Measurements from ENCODE around the gene MYO1F.

MYO1F gene

GRCh38 chr19:8610041-8610935, 33.0 kb upstream of the MYO1F start, which contains the start of gene ADAMTS10:
ADAMTS10 (minus strand) TSS chr19:8610715; CDS start chr19:8605710, 5,005 bp downstream.
- Histone ChIP-seq H4K20me1 (ENCODE audit: insufficient read depth, low read length) (no peaks in the 10 kb centered on the region), H3K36me3 (ENCODE audit: insufficient read depth, low read length) (no peaks in the 10 kb centered on the region), H3K4me2 (ENCODE audit: insufficient read depth, low read length) (peak within 1 kb of the TSS; percentile 97), H3K4me3 (ENCODE audit: low read depth in 1 of 2, low read length in 2 of 2) (peak within 1 kb of the TSS; percentile 21 to 82; a peak in 3 of 4 replicates), H3K79me2 (ENCODE audit: insufficient read depth, low read length) (no peaks in the 10 kb centered on the region), H3K9ac (ENCODE audit: low read depth, low read length) (peak within 1 kb of the TSS; percentile 69), H2AFZ (ENCODE audit: low read depth, low read length) (peak within 1 kb of the TSS; percentile 94), H3K27ac (ENCODE audit: low read length) (peak within 1 kb of the TSS; percentile 68), H3K4me1 (ENCODE audit: insufficient read depth, low read length) (peaks cover 15% of the 10 kb centered on the region), H3K9me3 (ENCODE audit: insufficient read depth, low read length, severe bottlenecking) (no peaks in the 10 kb centered on the region), H3K27me3 (ENCODE audit: insufficient read depth, low read length, poor library complexity) (no peaks in the 10 kb centered on the region)
- DNase-seq (peak; percentile 70), ATAC-seq (ENCODE audit: insufficient read depth, low read depth) (peak; percentile 78)
- TF ChIP-seq, protein P1, sequence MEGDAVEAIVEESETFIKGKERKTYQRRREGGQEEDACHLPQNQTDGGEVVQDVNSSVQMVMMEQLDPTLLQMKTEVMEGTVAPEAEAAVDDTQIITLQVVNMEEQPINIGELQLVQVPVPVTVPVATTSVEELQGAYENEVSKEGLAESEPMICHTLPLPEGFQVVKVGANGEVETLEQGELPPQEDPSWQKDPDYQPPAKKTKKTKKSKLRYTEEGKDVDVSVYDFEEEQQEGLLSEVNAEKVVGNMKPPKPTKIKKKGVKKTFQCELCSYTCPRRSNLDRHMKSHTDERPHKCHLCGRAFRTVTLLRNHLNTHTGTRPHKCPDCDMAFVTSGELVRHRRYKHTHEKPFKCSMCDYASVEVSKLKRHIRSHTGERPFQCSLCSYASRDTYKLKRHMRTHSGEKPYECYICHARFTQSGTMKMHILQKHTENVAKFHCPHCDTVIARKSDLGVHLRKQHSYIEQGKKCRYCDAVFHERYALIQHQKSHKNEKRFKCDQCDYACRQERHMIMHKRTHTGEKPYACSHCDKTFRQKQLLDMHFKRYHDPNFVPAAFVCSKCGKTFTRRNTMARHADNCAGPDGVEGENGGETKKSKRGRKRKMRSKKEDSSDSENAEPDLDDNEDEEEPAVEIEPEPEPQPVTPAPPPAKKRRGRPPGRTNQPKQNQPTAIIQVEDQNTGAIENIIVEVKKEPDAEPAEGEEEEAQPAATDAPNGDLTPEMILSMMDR (IDR thresholded peaks at IDR 0.05; ENCODE audit: borderline replicate concordance, extremely low read depth, low read length, poor library complexity, severe bottlenecking), result peak; percentile 5
- TF ChIP-seq EZH2 (IDR thresholded peaks at IDR 0.05; ENCODE audit: borderline replicate concordance, low read depth, low read length, severe bottlenecking), result no peak

DNA sequence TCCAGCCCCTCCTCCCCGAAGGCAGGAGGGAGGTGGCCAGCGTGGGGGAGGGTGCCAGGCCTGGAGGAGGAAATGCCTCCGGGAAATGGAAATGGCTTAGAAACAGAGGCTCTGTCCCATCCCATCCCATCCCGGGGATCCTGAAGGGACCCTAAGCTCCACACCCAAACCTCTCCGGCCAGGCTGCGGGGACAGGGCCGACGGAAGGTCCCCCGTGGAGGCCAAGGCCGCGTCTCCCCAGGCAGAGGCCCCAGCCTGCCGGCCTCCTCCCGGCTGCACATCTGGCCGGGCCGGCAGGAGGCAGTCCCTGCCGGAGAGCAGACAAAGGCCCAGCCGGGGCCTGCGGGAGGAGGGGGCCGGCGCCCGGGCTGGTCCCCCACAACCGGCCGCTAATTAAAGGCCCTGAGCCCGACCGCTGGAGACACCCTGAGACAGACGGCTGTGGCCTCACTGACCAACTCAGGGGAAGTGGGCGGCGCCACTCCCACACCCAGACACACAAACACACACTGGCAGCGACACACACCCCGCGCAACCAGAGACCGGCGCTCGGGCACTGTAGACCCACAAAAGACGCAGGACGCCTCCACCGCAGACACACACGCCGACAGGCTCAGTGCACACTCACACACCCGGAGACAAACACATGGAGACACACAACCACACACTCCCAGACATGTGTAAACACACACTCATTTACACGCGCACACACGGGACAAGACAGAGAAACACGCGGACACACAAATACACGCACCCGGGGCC, 32.2 kb upstream of the MYO1F start:
- Histone ChIP-seq H3K27me3 (ENCODE audit: insufficient read depth, low read length, poor library complexity) (no peaks in the 10 kb centered on the region), H3K4me3 (ENCODE audit: low read depth in 1 of 2, low read length in 2 of 2) (peak overlapping the region; percentile 21 to 82; a peak in 3 of 4 replicates), H3K4me2 (ENCODE audit: insufficient read depth, low read length) (peak overlapping the region; percentile 97), H4K20me1 (ENCODE audit: insufficient read depth, low read length) (no peaks in the 10 kb centered on the region), H3K79me2 (ENCODE audit: insufficient read depth, low read length) (no peaks in the 10 kb centered on the region), H3K4me1 (ENCODE audit: insufficient read depth, low read length) (peaks cover 15% of the 10 kb centered on the region), H3K9me3 (ENCODE audit: insufficient read depth, low read length, severe bottlenecking) (peaks cover 6% of the 10 kb centered on the region), H3K9ac (ENCODE audit: low read depth, low read length) (peak overlapping the region; percentile 69), H2AFZ (ENCODE audit: low read depth, low read length) (peak overlapping the region; percentile 94), H3K27ac (ENCODE audit: low read length) (peak overlapping the region; percentile 68), H3K36me3 (ENCODE audit: insufficient read depth, low read length) (no peaks in the 10 kb centered on the region)
- no peak for ATAC-seq (ENCODE audit: insufficient read depth, low read depth)
- no peak for DNase-seq
- TF ChIP-seq, protein P1 (IDR thresholded peaks at IDR 0.05; ENCODE audit: borderline replicate concordance, extremely low read depth, low read length, poor library complexity, severe bottlenecking), result no peak
- no peak for TF ChIP-seq EZH2 (IDR thresholded peaks at IDR 0.05; ENCODE audit: borderline replicate concordance, low read depth, low read length, severe bottlenecking)

- DNase-seq, result no peak
- no peaks in the 10 kb centered on the region for H3K79me2 ChIP-seq (ENCODE audit: insufficient read depth, low read length)
- no peak overlapping the region; the same call in 1 of the 2 replicates for H3K9ac ChIP-seq (ENCODE audit: low read depth, low read length)
- no peak overlapping the region for H2AFZ ChIP-seq (ENCODE audit: low read depth, low read length)
- H3K4me1 ChIP-seq (ENCODE audit: insufficient read depth, low read length), result peaks cover 15% of the 10 kb centered on the region
- peaks cover 6% of the 10 kb centered on the region for H3K9me3 ChIP-seq (ENCODE audit: insufficient read depth, low read length, severe bottlenecking)
- no peak overlapping the region for H3K27ac ChIP-seq (ENCODE audit: low read length)
- H3K36me3 ChIP-seq (ENCODE audit: insufficient read depth, low read length), result no peaks in the 10 kb centered on the region
- H3K4me3 ChIP-seq (ENCODE audit: low read depth in 1 of 2, low read length in 2 of 2), result no peak overlapping the region
- no peak overlapping the region for H3K4me2 ChIP-seq (ENCODE audit: insufficient read depth, low read length)
- H3K27me3 ChIP-seq (ENCODE audit: insufficient read depth, low read length, poor library complexity), result no peaks in the 10 kb centered on the region
- H4K20me1 ChIP-seq (ENCODE audit: insufficient read depth, low read length), result no peaks in the 10 kb centered on the region
- ATAC-seq (ENCODE audit: insufficient read depth, low read depth), result no peak
- TF ChIP-seq, protein P1 (IDR thresholded peaks at IDR 0.05; ENCODE audit: borderline replicate concordance, extremely low read depth, low read length, poor library complexity, severe bottlenecking), result no peak
- TF ChIP-seq EZH2 (IDR thresholded peaks at IDR 0.05; ENCODE audit: borderline replicate concordance, low read depth, low read length, severe bottlenecking), result no peak
These were observed 31.7 kb upstream of the MYO1F start for GRCh38 chr19:8608941-8609278.

Data from DND-41 (cell line).